ENCODE data around the gene GTF2A1L. TPM values are rescaled to one million over a fixed set of nuclear protein-coding genes. Genes with fewer than 3 reads are reported as not detected.

GTF2A1L gene
- total and polyA plus RNA-seq, 2 experiments from 2014 or later: 0.65 to 0.94 TPM

- TF ChIP-seq EZH2 (IDR thresholded peaks at IDR 0.05; ENCODE audit: low read depth, unreplicated experiment): no peak
These were observed 43.0 kb upstream of the GTF2A1L start (continued) for GRCh38 chr2:48574353-48575287.

DNA sequence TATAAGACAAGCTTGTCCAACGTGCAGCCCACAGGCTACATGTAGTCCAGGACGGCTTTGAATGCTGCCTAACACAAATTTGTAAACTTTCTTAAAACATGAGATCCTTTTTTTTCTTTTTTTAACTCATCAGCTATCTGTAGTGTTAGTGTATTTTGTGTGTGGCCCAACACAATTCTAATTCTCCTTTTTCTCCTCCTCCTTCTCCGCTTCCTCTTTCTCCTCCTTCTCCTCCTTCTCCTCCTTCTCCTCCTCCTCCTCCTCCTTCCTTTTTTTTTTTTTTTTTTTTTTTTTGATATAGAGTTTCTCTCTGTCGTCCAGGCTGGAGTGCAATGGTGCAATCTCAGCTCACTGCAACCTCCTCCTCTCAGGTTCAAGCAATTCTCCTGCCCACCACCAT lies 39.3 kb upstream of the GTF2A1L start:
- H3K27me3 ChIP-seq (ENCODE audit: insufficient read depth): no peaks in the 10 kb centered on the region
- no peaks in the 10 kb centered on the region for H3F3A ChIP-seq (replicated peaks; ENCODE audit: low read depth)
- Mint-ChIP-seq H3K4me3 (no peak overlapping the region), H3K9me3 (no peaks in the 10 kb centered on the region), H3K27me3 (ENCODE audit: insufficient read depth, low read depth, poor library complexity) (peaks cover 1% of the 10 kb centered on the region), H3K27ac (no peak overlapping the region), H3K4me1 (no peaks in the 10 kb centered on the region), H3K36me3 (ENCODE audit: low read depth) (peaks cover 15% of the 10 kb centered on the region)
- no peaks in the 10 kb centered on the region for H3K4me1 ChIP-seq (ENCODE audit: insufficient read depth)
- no peaks in the 10 kb centered on the region for H3K79me2 ChIP-seq (replicated peaks; ENCODE audit: insufficient read depth)
- no peaks in the 10 kb centered on the region for H3K9me2 ChIP-seq (ENCODE audit: insufficient read depth)
- DNase-seq (ENCODE audit: low spot score) (no peak), ATAC-seq (no peak)
- no peak overlapping the region for H3K27ac ChIP-seq (ENCODE audit: low read depth)
- no peaks in the 10 kb centered on the region for H4K20me1 ChIP-seq (replicated peaks; ENCODE audit: insufficient read depth)
- no peak overlapping the region for H3K4me2 ChIP-seq
- no peak overlapping the region for H3K4me3 ChIP-seq
- H3K36me3 ChIP-seq (ENCODE audit: insufficient read depth): no peaks in the 10 kb centered on the region
- H2AFZ ChIP-seq: no peak overlapping the region
- TF ChIP-seq CREB1 (CRISPR knock-in tag; IDR thresholded peaks at IDR 0.05; ENCODE audit: low read depth): no peak
- TF ChIP-seq JUNB (IDR thresholded peaks at IDR 0.05; ENCODE audit: unreplicated experiment): no peak
- no peak for TF ChIP-seq STAT1 (IDR thresholded peaks at IDR 0.05; ENCODE audit: unreplicated experiment)
- no peak for TF ChIP-seq ZNF331 (CRISPR knock-in tag; IDR thresholded peaks at IDR 0.05; ENCODE audit: low read depth)
- TF ChIP-seq EZH2 (IDR thresholded peaks at IDR 0.05; ENCODE audit: low read depth, unreplicated experiment): no peak
- TF ChIP-seq, protein P1, sequence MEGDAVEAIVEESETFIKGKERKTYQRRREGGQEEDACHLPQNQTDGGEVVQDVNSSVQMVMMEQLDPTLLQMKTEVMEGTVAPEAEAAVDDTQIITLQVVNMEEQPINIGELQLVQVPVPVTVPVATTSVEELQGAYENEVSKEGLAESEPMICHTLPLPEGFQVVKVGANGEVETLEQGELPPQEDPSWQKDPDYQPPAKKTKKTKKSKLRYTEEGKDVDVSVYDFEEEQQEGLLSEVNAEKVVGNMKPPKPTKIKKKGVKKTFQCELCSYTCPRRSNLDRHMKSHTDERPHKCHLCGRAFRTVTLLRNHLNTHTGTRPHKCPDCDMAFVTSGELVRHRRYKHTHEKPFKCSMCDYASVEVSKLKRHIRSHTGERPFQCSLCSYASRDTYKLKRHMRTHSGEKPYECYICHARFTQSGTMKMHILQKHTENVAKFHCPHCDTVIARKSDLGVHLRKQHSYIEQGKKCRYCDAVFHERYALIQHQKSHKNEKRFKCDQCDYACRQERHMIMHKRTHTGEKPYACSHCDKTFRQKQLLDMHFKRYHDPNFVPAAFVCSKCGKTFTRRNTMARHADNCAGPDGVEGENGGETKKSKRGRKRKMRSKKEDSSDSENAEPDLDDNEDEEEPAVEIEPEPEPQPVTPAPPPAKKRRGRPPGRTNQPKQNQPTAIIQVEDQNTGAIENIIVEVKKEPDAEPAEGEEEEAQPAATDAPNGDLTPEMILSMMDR (conservative IDR thresholded peaks at IDR 0.05; ENCODE audit: low read depth in 2 of 2): no peak
- TF ChIP-seq, protein P2, sequence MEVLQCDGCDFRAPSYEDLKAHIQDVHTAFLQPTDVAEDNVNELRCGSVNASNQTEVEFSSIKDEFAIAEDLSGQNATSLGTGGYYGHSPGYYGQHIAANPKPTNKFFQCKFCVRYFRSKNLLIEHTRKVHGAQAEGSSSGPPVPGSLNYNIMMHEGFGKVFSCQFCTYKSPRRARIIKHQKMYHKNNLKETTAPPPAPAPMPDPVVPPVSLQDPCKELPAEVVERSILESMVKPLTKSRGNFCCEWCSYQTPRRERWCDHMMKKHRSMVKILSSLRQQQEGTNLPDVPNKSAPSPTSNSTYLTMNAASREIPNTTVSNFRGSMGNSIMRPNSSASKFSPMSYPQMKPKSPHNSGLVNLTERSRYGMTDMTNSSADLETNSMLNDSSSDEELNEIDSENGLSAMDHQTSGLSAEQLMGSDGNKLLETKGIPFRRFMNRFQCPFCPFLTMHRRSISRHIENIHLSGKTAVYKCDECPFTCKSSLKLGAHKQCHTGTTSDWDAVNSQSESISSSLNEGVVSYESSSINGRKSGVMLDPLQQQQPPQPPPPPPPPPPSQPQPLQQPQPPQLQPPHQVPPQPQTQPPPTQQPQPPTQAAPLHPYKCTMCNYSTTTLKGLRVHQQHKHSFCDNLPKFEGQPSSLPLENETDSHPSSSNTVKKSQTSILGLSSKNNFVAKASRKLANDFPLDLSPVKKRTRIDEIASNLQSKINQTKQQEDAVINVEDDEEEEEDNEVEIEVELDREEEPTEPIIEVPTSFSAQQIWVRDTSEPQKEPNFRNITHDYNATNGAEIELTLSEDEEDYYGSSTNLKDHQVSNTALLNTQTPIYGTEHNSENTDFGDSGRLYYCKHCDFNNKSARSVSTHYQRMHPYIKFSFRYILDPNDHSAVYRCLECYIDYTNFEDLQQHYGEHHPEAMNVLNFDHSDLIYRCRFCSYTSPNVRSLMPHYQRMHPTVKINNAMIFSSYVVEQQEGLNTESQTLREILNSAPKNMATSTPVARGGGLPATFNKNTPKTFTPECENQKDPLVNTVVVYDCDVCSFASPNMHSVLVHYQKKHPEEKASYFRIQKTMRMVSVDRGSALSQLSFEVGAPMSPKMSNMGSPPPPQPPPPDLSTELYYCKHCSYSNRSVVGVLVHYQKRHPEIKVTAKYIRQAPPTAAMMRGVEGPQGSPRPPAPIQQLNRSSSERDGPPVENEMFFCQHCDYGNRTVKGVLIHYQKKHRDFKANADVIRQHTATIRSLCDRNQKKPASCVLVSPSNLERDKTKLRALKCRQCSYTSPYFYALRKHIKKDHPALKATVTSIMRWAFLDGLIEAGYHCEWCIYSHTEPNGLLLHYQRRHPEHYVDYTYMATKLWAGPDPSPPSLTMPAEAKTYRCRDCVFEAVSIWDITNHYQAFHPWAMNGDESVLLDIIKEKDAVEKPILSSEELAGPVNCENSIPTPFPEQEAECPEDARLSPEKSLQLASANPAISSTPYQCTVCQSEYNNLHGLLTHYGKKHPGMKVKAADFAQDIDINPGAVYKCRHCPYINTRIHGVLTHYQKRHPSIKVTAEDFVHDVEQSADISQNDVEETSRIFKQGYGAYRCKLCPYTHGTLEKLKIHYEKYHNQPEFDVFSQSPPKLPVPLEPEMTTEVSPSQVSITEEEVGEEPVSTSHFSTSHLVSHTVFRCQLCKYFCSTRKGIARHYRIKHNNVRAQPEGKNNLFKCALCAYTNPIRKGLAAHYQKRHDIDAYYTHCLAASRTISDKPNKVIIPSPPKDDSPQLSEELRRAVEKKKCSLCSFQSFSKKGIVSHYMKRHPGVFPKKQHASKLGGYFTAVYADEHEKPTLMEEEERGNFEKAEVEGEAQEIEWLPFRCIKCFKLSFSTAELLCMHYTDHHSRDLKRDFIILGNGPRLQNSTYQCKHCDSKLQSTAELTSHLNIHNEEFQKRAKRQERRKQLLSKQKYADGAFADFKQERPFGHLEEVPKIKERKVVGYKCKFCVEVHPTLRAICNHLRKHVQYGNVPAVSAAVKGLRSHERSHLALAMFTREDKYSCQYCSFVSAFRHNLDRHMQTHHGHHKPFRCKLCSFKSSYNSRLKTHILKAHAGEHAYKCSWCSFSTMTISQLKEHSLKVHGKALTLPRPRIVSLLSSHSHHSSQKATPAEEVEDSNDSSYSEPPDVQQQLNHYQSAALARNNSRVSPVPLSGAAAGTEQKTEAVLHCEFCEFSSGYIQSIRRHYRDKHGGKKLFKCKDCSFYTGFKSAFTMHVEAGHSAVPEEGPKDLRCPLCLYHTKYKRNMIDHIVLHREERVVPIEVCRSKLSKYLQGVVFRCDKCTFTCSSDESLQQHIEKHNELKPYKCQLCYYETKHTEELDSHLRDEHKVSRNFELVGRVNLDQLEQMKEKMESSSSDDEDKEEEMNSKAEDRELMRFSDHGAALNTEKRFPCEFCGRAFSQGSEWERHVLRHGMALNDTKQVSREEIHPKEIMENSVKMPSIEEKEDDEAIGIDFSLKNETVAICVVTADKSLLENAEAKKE (CRISPR knock-in tag; IDR thresholded peaks at IDR 0.05): no peak
- no peak for TF ChIP-seq EZH2phosphoT487 (IDR thresholded peaks at IDR 0.05; ENCODE audit: unreplicated experiment)
- TF ChIP-seq, protein P3, sequence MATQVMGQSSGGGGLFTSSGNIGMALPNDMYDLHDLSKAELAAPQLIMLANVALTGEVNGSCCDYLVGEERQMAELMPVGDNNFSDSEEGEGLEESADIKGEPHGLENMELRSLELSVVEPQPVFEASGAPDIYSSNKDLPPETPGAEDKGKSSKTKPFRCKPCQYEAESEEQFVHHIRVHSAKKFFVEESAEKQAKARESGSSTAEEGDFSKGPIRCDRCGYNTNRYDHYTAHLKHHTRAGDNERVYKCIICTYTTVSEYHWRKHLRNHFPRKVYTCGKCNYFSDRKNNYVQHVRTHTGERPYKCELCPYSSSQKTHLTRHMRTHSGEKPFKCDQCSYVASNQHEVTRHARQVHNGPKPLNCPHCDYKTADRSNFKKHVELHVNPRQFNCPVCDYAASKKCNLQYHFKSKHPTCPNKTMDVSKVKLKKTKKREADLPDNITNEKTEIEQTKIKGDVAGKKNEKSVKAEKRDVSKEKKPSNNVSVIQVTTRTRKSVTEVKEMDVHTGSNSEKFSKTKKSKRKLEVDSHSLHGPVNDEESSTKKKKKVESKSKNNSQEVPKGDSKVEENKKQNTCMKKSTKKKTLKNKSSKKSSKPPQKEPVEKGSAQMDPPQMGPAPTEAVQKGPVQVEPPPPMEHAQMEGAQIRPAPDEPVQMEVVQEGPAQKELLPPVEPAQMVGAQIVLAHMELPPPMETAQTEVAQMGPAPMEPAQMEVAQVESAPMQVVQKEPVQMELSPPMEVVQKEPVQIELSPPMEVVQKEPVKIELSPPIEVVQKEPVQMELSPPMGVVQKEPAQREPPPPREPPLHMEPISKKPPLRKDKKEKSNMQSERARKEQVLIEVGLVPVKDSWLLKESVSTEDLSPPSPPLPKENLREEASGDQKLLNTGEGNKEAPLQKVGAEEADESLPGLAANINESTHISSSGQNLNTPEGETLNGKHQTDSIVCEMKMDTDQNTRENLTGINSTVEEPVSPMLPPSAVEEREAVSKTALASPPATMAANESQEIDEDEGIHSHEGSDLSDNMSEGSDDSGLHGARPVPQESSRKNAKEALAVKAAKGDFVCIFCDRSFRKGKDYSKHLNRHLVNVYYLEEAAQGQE (IDR thresholded peaks at IDR 0.05; ENCODE audit: unreplicated experiment): no peak
- TF ChIP-seq, protein P4, sequence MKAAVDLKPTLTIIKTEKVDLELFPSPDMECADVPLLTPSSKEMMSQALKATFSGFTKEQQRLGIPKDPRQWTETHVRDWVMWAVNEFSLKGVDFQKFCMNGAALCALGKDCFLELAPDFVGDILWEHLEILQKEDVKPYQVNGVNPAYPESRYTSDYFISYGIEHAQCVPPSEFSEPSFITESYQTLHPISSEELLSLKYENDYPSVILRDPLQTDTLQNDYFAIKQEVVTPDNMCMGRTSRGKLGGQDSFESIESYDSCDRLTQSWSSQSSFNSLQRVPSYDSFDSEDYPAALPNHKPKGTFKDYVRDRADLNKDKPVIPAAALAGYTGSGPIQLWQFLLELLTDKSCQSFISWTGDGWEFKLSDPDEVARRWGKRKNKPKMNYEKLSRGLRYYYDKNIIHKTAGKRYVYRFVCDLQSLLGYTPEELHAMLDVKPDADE (IDR thresholded peaks at IDR 0.05): no peak
- no peak for TF ChIP-seq NANOG (IDR thresholded peaks at IDR 0.05; ENCODE audit: borderline replicate concordance)
